ENCODE measurements around the gene ZNF446.

The ZNF446 gene

DNA sequence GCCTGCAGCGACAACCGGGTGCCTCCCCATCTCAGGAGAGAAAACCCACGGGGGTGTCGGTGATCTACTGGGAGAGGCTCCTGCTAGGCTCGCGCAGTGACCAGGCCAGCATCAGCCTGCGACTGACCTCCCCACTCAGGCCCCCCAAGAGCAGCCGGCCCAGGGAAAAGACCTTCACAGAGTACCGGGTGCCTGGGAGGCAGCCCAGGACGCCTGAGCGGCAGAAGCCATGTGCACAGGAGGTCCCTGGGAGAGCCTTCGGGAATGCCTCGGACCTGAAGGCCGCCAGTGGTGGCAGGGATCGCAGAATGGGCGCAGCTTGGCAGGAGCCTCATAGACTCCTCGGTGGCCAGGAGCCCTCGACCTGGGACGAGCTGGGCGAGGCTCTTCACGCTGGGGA lies 20.8 kb upstream of the ZNF446 start:
- Mint-ChIP-seq H3K27me3 (ENCODE audit: low read depth) (peaks cover 3% of the 10 kb centered on the region), H3K27ac (no peak overlapping the region)

DNA sequence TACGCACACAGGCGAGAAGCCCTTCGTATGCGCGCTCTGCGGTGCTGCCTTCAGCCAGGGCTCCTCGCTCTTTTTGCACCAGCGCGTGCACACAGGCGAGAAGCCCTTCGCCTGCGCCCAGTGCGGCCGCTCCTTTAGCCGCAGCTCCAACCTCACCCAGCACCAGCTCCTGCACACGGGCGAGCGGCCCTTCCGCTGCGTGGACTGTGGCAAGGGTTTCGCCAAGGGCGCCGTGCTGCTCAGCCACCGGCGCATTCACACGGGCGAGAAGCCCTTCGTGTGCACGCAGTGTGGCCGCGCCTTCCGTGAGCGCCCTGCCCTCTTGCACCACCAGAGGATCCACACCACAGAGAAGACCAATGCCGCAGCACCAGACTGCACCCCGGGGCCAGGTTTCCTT lies 20.0 kb upstream of the ZNF446 start:
- H3K27me3 Mint-ChIP-seq (ENCODE audit: low read depth), result peaks cover 2% of the 10 kb centered on the region
- peaks cover 13% of the 10 kb centered on the region for H3K36me3 Mint-ChIP-seq (ENCODE audit: low read depth)
- H3K9me3 Mint-ChIP-seq, result peaks cover 2% of the 10 kb centered on the region
- peaks cover 23% of the 10 kb centered on the region for H3K4me1 Mint-ChIP-seq
- H3K27ac Mint-ChIP-seq, result no peak overlapping the region
- TF ChIP-seq, protein P1, sequence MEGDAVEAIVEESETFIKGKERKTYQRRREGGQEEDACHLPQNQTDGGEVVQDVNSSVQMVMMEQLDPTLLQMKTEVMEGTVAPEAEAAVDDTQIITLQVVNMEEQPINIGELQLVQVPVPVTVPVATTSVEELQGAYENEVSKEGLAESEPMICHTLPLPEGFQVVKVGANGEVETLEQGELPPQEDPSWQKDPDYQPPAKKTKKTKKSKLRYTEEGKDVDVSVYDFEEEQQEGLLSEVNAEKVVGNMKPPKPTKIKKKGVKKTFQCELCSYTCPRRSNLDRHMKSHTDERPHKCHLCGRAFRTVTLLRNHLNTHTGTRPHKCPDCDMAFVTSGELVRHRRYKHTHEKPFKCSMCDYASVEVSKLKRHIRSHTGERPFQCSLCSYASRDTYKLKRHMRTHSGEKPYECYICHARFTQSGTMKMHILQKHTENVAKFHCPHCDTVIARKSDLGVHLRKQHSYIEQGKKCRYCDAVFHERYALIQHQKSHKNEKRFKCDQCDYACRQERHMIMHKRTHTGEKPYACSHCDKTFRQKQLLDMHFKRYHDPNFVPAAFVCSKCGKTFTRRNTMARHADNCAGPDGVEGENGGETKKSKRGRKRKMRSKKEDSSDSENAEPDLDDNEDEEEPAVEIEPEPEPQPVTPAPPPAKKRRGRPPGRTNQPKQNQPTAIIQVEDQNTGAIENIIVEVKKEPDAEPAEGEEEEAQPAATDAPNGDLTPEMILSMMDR (IDR thresholded peaks at IDR 0.05; ENCODE audit: unreplicated experiment in 3 of 3), result no peak
- no peak overlapping the region for H3K4me3 Mint-ChIP-seq

More for the DNA sequence above, 20.8 kb upstream of the ZNF446 start:
- Mint-ChIP-seq H3K9me3 (peaks cover 2% of the 10 kb centered on the region), H3K4me1 (peaks cover 30% of the 10 kb centered on the region), H3K4me3 (peak overlapping the region in 1 of 3 experiments; percentile 19), H3K36me3 (ENCODE audit: low read depth) (peaks cover 13% of the 10 kb centered on the region)
- TF ChIP-seq, protein P1 (IDR thresholded peaks at IDR 0.05; ENCODE audit: unreplicated experiment in 3 of 3), result no peak

DNA sequence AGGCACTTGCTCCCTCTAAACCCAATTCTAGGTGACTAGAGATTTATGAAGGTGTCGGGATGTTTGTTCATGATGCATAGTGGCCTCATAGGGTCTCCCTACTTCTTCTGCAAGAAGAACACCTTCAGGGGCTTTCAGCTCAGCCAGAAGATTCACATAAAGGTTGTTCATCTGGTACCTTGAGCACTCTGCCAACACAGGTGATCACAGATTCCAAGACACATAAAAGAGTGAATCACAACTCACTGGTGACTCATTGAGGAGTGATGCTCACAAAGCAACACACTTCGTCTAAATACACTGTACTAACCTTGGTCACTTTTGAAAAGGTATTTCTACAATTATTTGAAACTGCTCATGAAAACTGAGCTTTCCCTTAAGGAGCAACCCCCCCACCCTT lies 16.1 kb upstream of the ZNF446 start:
- H3K9me3 Mint-ChIP-seq, result no peaks in the 10 kb centered on the region
- H3K27me3 Mint-ChIP-seq (ENCODE audit: low read depth), result no peaks in the 10 kb centered on the region
- no peak overlapping the region for H3K27ac Mint-ChIP-seq
- H3K4me1 Mint-ChIP-seq, result no peaks in the 10 kb centered on the region
- TF ChIP-seq, protein P1 (IDR thresholded peaks at IDR 0.05; ENCODE audit: unreplicated experiment in 3 of 3), result no peak
- no peak overlapping the region for H3K4me3 Mint-ChIP-seq
- H3K36me3 Mint-ChIP-seq (ENCODE audit: low read depth), result peaks cover 13% of the 10 kb centered on the region

DNA sequence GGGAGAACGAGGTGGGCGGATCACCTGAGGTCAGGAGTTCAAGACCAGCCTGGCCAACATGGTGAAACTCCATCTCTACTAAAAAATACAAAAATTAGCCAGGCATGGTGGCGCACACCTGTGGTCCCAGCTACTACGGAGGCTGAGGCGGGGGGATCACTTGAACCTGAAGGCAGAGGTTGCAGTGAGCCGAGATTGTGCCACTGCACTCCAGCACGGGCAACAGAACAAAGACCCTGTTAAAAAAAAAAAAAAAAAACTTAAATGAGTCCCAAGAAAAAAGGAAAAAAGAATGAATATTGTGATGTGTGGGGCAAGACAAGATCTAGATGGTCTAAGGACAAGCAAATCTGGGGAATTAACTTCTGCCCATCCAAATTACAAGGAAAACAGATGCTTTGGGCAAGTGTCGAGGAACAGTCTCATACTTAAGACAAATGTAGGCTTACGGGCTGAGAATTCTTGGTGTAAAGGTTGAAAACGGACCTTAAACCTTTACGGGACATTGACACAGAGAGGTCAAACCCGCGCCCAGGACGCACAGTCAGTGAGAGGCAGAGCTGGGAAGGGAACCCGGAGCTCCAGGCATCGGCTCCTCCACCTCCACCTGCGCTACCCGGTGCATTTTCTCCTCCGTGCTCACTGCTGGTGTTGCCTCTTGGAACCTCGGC lies 9.9 kb upstream of the ZNF446 start:
- H3K4me3 Mint-ChIP-seq, result peak overlapping the region; percentile 87 to 89 (median 89)
- H3K27me3 Mint-ChIP-seq (ENCODE audit: low read depth), result peaks cover 3% of the 10 kb centered on the region
- peaks cover 4% of the 10 kb centered on the region for H3K36me3 Mint-ChIP-seq (ENCODE audit: low read depth)
- TF ChIP-seq, protein P1 (IDR thresholded peaks at IDR 0.05; ENCODE audit: unreplicated experiment in 3 of 3), result no peak
- peak overlapping the region in 2 of 3 experiments; percentile 35 to 51 for H3K27ac Mint-ChIP-seq
- H3K9me3 Mint-ChIP-seq, result no peaks in the 10 kb centered on the region
- H3K4me1 Mint-ChIP-seq, result peaks cover 12% of the 10 kb centered on the region

DNA sequence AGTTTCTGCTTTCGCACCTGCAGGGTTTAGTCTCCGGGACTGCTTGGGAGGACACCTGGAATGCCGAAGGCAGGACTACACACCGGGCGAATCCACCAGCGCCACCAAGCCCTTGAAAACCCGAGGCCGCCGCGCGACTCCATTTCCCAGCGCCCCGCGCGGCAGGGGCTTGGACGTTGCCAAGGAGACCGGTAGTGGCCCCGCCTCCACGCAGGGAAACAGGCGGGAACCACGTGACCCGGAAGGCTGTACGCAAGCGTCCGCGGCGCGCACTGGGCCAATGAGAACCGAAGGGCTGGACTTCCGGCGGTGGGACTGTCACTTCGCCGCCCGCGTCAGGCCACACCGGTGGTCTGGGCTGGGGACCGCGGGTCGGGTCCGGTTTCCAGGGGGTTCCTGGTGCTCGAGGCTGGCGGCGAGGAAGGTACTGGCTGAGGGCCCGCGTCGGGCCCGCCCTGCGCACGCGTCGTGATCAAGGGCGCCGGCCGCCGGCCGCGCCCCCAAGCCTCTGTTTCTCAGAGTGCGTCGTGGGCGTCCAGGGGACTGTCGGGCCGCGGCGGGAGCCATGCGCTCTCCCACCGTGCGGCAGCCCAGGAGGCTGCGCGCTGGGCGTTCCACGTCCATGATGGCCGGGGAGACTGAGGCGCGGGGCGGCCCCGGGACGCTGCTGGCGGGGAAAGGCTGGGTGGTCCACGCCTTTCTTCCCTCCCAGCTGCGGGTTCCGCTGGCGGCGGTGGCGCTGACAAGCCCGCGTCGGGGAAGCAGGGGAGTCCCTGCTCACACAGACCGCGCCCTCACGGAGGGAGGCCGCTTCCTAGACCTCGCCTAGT lies 9.2 kb upstream of the ZNF446 start, which contains the start of gene ZNF324:
TSS of gene ZNF324 (plus strand) at position 321 of the 830 bp plus-strand sequence. CDS start 2,106 bp downstream, outside the sequence.
- peak within 1 kb of the TSS; percentile 87 to 89 (median 89) for H3K4me3 Mint-ChIP-seq
- peaks cover 4% of the 10 kb centered on the region for H3K36me3 Mint-ChIP-seq (ENCODE audit: low read depth)
- H3K4me1 Mint-ChIP-seq, result peaks cover 12% of the 10 kb centered on the region
- no peaks in the 10 kb centered on the region for H3K9me3 Mint-ChIP-seq
- TF ChIP-seq, protein P1 (IDR thresholded peaks at IDR 0.05; ENCODE audit: unreplicated experiment in 3 of 3), result no peak
- H3K27me3 Mint-ChIP-seq (ENCODE audit: low read depth), result peaks cover 3% of the 10 kb centered on the region
- peak within 1 kb of the TSS in 2 of 3 experiments; percentile 35 to 51 for H3K27ac Mint-ChIP-seq
